HL-60 (cell line): Measurements from ENCODE around the gene KLHL42.

Experiments used
- DNase-seq, 2 experiments: peaks; one replicate each; pipeline ENCODE4 v3.0.0-alpha.2; 2010 to 2020; ENCODE audit warnings: low read depth in 1 of 2, low spot score in 1 of 2
- H3K27ac ChIP-seq: fragments of 250-450 bp; sonication (Bioruptor Pico); replicated peaks from 2 replicates; pipeline ENCODE4 v1.5.1; 2020; ENCODE audit warnings: mild to moderate bottlenecking, moderate library complexity
- H3K27me3 ChIP-seq: fragments of 250-450 bp; sonication (Bioruptor Pico); 2 replicates; pipeline ENCODE4 v1.5.1; 2021; ENCODE audit warnings: mild to moderate bottlenecking, moderate library complexity; ENCODE audit not compliant: insufficient read depth, poor library complexity, severe bottlenecking
- H3K4me3 ChIP-seq: replicated peaks from 2 replicates; pipeline ENCODE4 v1.5.1; 2011; ENCODE audit warnings: mild to moderate bottlenecking, control low read depth, low read length; ENCODE audit not compliant: insufficient read depth
- CTCF ChIP-seq: IDR thresholded peaks from one replicate; pipeline ENCODE4 v1.5.1; 2011; ENCODE audit warnings: low read length, control low read depth, inconsistent platforms; ENCODE audit not compliant: insufficient read depth
- GABPA ChIP-seq: IDR thresholded peaks from 2 replicates; pipeline ENCODE4 v1.6.1; 2012; ENCODE audit warnings: low read depth
- POLR2AphosphoS5 ChIP-seq: IDR thresholded peaks from 2 replicates; pipeline ENCODE4 v1.6.1; 2012; ENCODE audit warnings: low read depth
- REST ChIP-seq: IDR thresholded peaks from 2 replicates; pipeline ENCODE4 v1.6.1; 2012; ENCODE audit warnings: low read depth; ENCODE audit not compliant: insufficient replicate concordance
- SPI1 ChIP-seq: IDR thresholded peaks from 2 replicates; pipeline ENCODE4 v1.6.1; 2012; ENCODE audit warnings: low read depth, mild to moderate bottlenecking, borderline replicate concordance
- long read RNA-seq: library from polyadenylated mRNA; unstranded; transcript quantifications from one replicate; pipeline ENCODE4 v2.0.0, GENCODE V29; 2020

KLHL42 gene
- long read RNA-seq, full-length matches to known transcripts = 87 of 105 reads
- long read RNA-seq, partial matches to known transcripts = 0 of 105 reads
- long read RNA-seq, other reads (novel, unspliced or antisense) = 18 of 105 reads

GRCh38 chr12:27779920-27780611, at the start of gene KLHL42, which contains the start of gene MANSC4:
Gene KLHL42, plus strand, starts transcription at chr12:27780233. Its CDS starts 98 bp downstream, at chr12:27780331.
Gene MANSC4, minus strand, starts transcription at chr12:27780236. Its CDS starts 8,960 bp downstream, at chr12:27771276.
- H3K27ac ChIP-seq = peak within 1 kb of the TSS; percentile 66
- DNase-seq = peak; percentile 35 to 73
- TF ChIP-seq REST (no peak), SPI1 (peak; percentile 28; the same call in 1 of the 2 replicates), GABPA (no peak; the same call in 1 of the 2 replicates), POLR2AphosphoS5 (peak; percentile 46), CTCF (no peak)
- peak within 1 kb of the TSS; percentile 81 for H3K4me3 ChIP-seq
- H3K27me3 ChIP-seq = no peaks in the 10 kb centered on the region

- TF ChIP-seq GABPA (no peak), CTCF (no peak), POLR2AphosphoS5 (no peak), SPI1 (no peak), REST (no peak)
- Histone ChIP-seq H3K27ac (no peak overlapping the region), H3K27me3 (no peaks in the 10 kb centered on the region), H3K4me3 (no peak overlapping the region)
- DNase-seq = peak in 1 of 2 experiments; percentile 25
Observed at GRCh38 chr12:27732281-27732680, 47.8 kb upstream of the KLHL42 start.

- TF ChIP-seq CTCF (peak; percentile 83), SPI1 (no peak), POLR2AphosphoS5 (no peak)
- peak in 1 of 2 experiments; percentile 18 for DNase-seq
- Histone ChIP-seq H3K27me3 (no peaks in the 10 kb centered on the region), H3K27ac (no peak overlapping the region), H3K4me3 (no peak overlapping the region)
Observed at GRCh38 chr12:27733052-27733656, 46.9 kb upstream of the KLHL42 start.
